GM10266 (cell line): ENCODE data around the gene SMIM14.

Source experiments
- DNase-seq: peaks from one replicate; pipeline ENCODE4 v3.0.0; 2012; ENCODE audit errors: extremely low spot score
- TF ChIP-seq, protein P1 (sequence below): IDR thresholded peaks from 2 replicates; pipeline ENCODE4 v1.5.1; 2012; ENCODE audit warnings: mild to moderate bottlenecking, low read depth; ENCODE audit not compliant: control insufficient read depth, insufficient read depth; ENCODE audit errors: missing control alignments

The SMIM14 gene

DNA sequence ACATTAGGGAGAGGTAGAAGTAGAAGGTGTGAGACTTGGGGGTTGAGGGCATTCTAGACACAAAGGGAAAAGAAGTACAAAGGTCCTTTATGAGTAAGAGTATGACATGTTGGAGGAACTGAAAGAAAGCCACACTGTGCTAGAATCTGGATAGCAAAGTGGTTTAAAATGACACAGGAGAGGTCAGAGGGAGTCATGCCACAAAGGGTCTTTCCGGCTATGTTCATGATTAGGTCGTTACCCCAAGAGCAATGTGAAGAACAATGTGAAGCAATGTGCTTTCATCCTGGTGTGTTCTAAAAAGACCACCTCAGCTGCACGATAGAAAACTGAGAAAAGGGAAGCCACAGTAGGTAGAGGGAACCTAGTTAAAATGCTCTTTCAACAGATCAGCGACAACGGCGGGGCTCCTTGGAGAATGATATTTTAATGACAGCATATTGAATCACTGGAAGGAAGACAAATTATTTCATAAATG lies 29.2 kb downstream of the SMIM14 start:
- DNase-seq = peak; percentile 55
- TF ChIP-seq, protein P1, sequence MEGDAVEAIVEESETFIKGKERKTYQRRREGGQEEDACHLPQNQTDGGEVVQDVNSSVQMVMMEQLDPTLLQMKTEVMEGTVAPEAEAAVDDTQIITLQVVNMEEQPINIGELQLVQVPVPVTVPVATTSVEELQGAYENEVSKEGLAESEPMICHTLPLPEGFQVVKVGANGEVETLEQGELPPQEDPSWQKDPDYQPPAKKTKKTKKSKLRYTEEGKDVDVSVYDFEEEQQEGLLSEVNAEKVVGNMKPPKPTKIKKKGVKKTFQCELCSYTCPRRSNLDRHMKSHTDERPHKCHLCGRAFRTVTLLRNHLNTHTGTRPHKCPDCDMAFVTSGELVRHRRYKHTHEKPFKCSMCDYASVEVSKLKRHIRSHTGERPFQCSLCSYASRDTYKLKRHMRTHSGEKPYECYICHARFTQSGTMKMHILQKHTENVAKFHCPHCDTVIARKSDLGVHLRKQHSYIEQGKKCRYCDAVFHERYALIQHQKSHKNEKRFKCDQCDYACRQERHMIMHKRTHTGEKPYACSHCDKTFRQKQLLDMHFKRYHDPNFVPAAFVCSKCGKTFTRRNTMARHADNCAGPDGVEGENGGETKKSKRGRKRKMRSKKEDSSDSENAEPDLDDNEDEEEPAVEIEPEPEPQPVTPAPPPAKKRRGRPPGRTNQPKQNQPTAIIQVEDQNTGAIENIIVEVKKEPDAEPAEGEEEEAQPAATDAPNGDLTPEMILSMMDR = no peak

GRCh38 chr4:39608451-39608850 lies 30.2 kb downstream of the SMIM14 start:
- no peak for DNase-seq
- TF ChIP-seq, protein P1 = no peak

- TF ChIP-seq, protein P1 = no peak
- DNase-seq = no peak
Measured at GRCh38 chr4:39606747-39607146, 31.9 kb downstream of the SMIM14 start.

DNA sequence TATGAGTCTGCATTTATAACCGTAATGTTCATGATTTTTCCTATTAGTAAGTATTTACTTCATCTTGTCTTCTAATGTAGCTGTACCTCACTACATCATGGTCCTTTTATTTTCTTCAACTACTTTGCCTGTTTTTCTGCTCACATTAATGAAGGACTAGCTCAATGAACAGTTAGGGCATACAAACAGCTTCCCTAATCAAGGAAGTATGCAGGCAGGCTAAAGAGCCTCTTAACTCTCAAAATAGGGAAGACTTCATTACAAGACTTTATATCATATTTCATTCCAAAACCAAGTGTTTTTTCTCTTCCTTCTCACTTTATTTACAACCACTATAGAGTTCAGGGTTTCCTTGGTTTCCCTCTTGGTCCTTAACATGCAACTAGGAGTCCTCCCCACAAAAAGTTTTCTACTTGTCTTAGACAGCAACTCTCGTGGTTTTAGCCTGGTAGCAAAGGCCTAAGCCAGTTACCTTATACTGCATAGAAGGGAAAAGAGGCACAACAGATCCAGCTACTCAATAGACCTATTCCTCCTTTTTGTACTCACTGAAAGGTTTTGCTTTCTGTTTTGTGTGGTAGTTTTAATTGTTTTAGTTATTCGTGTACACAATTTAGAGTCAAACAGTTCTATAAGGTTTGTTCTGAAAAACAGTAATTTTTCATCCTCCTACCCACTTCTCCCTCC lies 40.8 kb downstream of the SMIM14 start:
- DNase-seq = no peak

GRCh38 chr4:39596971-39597370 lies 41.7 kb downstream of the SMIM14 start:
- TF ChIP-seq, protein P1 = no peak
- no peak for DNase-seq

More for the DNA sequence above, 40.8 kb downstream of the SMIM14 start:
- TF ChIP-seq, protein P1 = no peak

DNA sequence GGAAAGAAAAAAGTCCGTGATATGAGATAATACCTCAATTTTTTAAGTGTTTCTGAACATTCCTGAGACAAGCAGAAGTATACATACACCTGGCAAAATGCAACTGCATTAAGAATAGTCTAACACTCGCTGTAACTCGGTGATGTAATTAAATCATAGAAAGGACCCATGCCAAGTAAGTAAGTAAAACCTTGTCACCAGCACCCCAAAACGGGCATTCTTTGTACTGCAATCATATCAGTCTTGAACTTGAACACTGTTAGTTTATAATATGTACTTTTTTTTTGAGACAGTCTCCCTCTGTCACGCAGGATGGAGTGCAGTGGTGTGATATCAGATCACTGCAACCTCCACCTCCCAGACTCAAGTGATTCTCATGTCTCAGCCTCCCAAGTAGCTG lies 47.4 kb downstream of the SMIM14 start:
- TF ChIP-seq, protein P1 = no peak
- DNase-seq = no peak

DNA sequence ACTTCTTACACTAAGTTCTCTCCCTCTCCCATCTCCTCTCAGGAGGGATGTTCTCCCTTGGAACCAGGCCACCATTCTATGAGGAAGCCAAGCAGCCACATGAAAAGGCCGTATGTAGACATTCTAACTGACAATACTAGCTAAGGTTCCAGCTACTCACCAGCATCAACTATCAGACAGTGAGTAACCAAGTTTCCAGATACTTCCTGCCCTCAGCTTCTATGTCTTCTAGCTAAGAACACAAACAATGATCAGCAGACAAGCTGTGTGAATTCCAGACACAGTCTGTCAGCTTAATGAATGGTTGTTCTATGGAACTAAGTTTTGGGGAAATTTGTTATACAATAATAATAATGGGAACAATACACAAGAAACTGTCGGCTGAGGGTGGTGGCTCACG lies 50.8 kb downstream of the SMIM14 start:
- no peak for DNase-seq
- TF ChIP-seq, protein P1 = no peak
